Parathyroid adenoma (tissue), 2 donors: ENCODE data around the gene PMM2.

ENCODE experiments used
- H2AFZ ChIP-seq: fragments of 300-600 bp; sonication (generic); one replicate; pipeline ENCODE4 v1.7.0; 2017; ENCODE audit warnings: antibody characterized with exemption, mild to moderate bottlenecking
- H3K27ac ChIP-seq: fragments of 300-600 bp; sonication (generic); one replicate; pipeline ENCODE4 v1.7.0; 2017
- H3K27me3 ChIP-seq: fragments of 300-600 bp; sonication (generic); one replicate; pipeline ENCODE4 v1.7.0; 2017; ENCODE audit warnings: low read length; ENCODE audit not compliant: control insufficient read depth, insufficient read depth
- H3K36me3 ChIP-seq: fragments of 300-600 bp; sonication (generic); one replicate; pipeline ENCODE4 v1.7.0; 2017; ENCODE audit warnings: low read length; ENCODE audit not compliant: control insufficient read depth, insufficient read depth
- H3K4me1 ChIP-seq: fragments of 300-600 bp; sonication (generic); one replicate; pipeline ENCODE4 v1.7.0; 2017; ENCODE audit warnings: control low read depth
- H3K4me2 ChIP-seq: fragments of 300-600 bp; sonication (generic); one replicate; pipeline ENCODE4 v1.7.0; 2017; ENCODE audit warnings: low read length
- H3K4me3 ChIP-seq: fragments of 300-600 bp; sonication (generic); one replicate; pipeline ENCODE4 v1.7.0; 2017; ENCODE audit warnings: low read depth, low read length
- H3K79me2 ChIP-seq: fragments of 300-600 bp; sonication (generic); one replicate; pipeline ENCODE4 v1.7.0; 2017; ENCODE audit warnings: control low read depth
- H3K9ac ChIP-seq: fragments of 300-600 bp; sonication (generic); one replicate; pipeline ENCODE4 v1.7.0; 2017; ENCODE audit warnings: mild to moderate bottlenecking
- H3K9me3 ChIP-seq: fragments of 300-600 bp; sonication (generic); one replicate; pipeline ENCODE4 v1.7.0; 2017; ENCODE audit warnings: low read length; ENCODE audit not compliant: control insufficient read depth
- CTCF ChIP-seq: fragments of 300-600 bp; sonication (generic); IDR thresholded peaks from one replicate; pipeline ENCODE4 v1.7.0; 2017; ENCODE audit warnings: antibody characterized with exemption, mild to moderate bottlenecking
- donor health status: primary hyperparathyroidism.

PMM2 gene

GRCh38 chr16:8865145-8865882 lies 67.7 kb downstream of the PMM2 start:
- Histone ChIP-seq H3K79me2 (peaks cover 4% of the 10 kb centered on the region), H3K36me3 (no peaks in the 10 kb centered on the region), H3K27ac (peak overlapping the region; percentile 12), H3K9ac (no peak overlapping the region), H3K27me3 (no peaks in the 10 kb centered on the region), H3K4me3 (no peak overlapping the region), H3K4me1 (peaks cover 7% of the 10 kb centered on the region), H3K4me2 (no peak overlapping the region), H2AFZ (no peak overlapping the region), H3K9me3 (no peaks in the 10 kb centered on the region)
- TF ChIP-seq CTCF: no peak

- Histone ChIP-seq H3K27me3 (no peaks in the 10 kb centered on the region), H3K4me2 (no peak overlapping the region), H3K4me1 (peaks cover 7% of the 10 kb centered on the region), H3K9me3 (no peaks in the 10 kb centered on the region), H3K9ac (no peak overlapping the region), H3K27ac (peak overlapping the region; percentile 7), H3K36me3 (no peaks in the 10 kb centered on the region), H3K79me2 (peaks cover 4% of the 10 kb centered on the region), H3K4me3 (no peak overlapping the region), H2AFZ (peak overlapping the region; percentile 8)
- TF ChIP-seq CTCF: no peak
Measured at GRCh38 chr16:8866118-8866883, 68.7 kb downstream of the PMM2 start.

- H3K9me3 ChIP-seq: no peaks in the 10 kb centered on the region
- H3K9ac ChIP-seq: no peak overlapping the region
- peak overlapping the region; percentile 87 for H2AFZ ChIP-seq
- no peak overlapping the region for H3K4me3 ChIP-seq
- no peaks in the 10 kb centered on the region for H3K27me3 ChIP-seq
- no peak for TF ChIP-seq CTCF
- peaks cover 4% of the 10 kb centered on the region for H3K79me2 ChIP-seq
- H3K27ac ChIP-seq: peak overlapping the region; percentile 7
- H3K4me1 ChIP-seq: peaks cover 7% of the 10 kb centered on the region
- no peaks in the 10 kb centered on the region for H3K36me3 ChIP-seq
- peak overlapping the region; percentile 88 for H3K4me2 ChIP-seq
Measured at GRCh38 chr16:8866884-8867215, 69.2 kb downstream of the PMM2 start.

GRCh38 chr16:8867216-8867931 lies 69.7 kb downstream of the PMM2 start:
- Histone ChIP-seq H2AFZ (peak overlapping the region; percentile 87), H3K4me2 (peak overlapping the region; percentile 88), H3K4me3 (peak overlapping the region; percentile 79), H3K9me3 (no peaks in the 10 kb centered on the region), H3K79me2 (peaks cover 1% of the 10 kb centered on the region), H3K9ac (no peak overlapping the region), H3K27ac (peak overlapping the region; percentile 7), H3K4me1 (peaks cover 7% of the 10 kb centered on the region), H3K27me3 (no peaks in the 10 kb centered on the region), H3K36me3 (no peaks in the 10 kb centered on the region)
- no peak for TF ChIP-seq CTCF
